ENCODE measurements around the gene ANXA2. TPM values are rescaled to one million over a fixed set of nuclear protein-coding genes. Genes with fewer than 3 reads are reported as not detected.
"Not testable (repeated sequence)": the region's sequence is repeated elsewhere in the genome, so short reads cannot be mapped to it uniquely, and the experiment has no call there.

ANXA2 gene
- total RNA-seq, 2 donors from 2014 or later: 355 to 392 TPM

DNA sequence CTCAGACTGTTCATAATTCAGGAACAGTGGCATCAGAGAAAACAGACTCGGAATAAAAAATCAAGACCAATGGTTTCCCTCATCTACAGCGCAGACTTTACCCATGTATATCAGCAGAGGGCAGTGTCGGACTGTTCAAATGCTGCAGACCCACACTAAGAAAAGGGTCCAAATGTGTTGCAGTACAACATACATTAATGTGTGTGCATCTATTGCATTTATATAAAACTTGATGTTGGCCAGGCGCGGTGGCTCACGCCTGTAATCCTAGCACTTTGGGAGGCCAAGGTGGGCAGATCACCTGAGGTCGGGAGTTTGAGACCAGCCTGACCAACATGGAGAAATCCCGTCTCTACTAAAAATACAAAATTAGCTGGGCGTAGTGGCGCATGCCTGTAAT, 38.0 kb downstream of the ANXA2 start:
- Histone ChIP-seq H3K4me1 (ENCODE audit: control insufficient read depth, insufficient read depth, low read length) (peaks cover 28% of the 10 kb centered on the region), H3K36me3 (ENCODE audit: control insufficient read depth, insufficient read depth, low read length) (peaks cover 95% of the 10 kb centered on the region)
- Mint-ChIP-seq H3K27me3 (ENCODE audit: insufficient read depth) (peaks cover 12% of the 10 kb centered on the region), H3K36me3 (ENCODE audit: low read depth) (peaks cover 72% of the 10 kb centered on the region), H3K4me1 (peaks cover 35% of the 10 kb centered on the region)
- H3K27me3 ChIP-seq (ENCODE audit: control insufficient read depth, insufficient read depth, low read length, poor library complexity, severe bottlenecking); H3K9me3 ChIP-seq (ENCODE audit: control insufficient read depth, low read length); H3K4me3 Mint-ChIP-seq; H3K27ac ChIP-seq (ENCODE audit: low read depth, low read length); H3K9ac ChIP-seq (ENCODE audit: extremely low read depth, low read length, poor library complexity, severe bottlenecking); H3K4me3 ChIP-seq (ENCODE audit: low read length); H3K9me3 Mint-ChIP-seq; H3K27ac Mint-ChIP-seq: not testable (repeated sequence)
- 89 to 91% methylated on average over 3 to 10 of the region's 10 CpGs for WGBS, 2 experiments (ENCODE audit: insufficient coverage in 1 of 2, insufficient read length in 1 of 2)
- DNase-seq: peak; percentile 68
- TF ChIP-seq, protein P1, sequence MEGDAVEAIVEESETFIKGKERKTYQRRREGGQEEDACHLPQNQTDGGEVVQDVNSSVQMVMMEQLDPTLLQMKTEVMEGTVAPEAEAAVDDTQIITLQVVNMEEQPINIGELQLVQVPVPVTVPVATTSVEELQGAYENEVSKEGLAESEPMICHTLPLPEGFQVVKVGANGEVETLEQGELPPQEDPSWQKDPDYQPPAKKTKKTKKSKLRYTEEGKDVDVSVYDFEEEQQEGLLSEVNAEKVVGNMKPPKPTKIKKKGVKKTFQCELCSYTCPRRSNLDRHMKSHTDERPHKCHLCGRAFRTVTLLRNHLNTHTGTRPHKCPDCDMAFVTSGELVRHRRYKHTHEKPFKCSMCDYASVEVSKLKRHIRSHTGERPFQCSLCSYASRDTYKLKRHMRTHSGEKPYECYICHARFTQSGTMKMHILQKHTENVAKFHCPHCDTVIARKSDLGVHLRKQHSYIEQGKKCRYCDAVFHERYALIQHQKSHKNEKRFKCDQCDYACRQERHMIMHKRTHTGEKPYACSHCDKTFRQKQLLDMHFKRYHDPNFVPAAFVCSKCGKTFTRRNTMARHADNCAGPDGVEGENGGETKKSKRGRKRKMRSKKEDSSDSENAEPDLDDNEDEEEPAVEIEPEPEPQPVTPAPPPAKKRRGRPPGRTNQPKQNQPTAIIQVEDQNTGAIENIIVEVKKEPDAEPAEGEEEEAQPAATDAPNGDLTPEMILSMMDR (conservative IDR thresholded peaks at IDR 0.05): peak; percentile 86

DNA sequence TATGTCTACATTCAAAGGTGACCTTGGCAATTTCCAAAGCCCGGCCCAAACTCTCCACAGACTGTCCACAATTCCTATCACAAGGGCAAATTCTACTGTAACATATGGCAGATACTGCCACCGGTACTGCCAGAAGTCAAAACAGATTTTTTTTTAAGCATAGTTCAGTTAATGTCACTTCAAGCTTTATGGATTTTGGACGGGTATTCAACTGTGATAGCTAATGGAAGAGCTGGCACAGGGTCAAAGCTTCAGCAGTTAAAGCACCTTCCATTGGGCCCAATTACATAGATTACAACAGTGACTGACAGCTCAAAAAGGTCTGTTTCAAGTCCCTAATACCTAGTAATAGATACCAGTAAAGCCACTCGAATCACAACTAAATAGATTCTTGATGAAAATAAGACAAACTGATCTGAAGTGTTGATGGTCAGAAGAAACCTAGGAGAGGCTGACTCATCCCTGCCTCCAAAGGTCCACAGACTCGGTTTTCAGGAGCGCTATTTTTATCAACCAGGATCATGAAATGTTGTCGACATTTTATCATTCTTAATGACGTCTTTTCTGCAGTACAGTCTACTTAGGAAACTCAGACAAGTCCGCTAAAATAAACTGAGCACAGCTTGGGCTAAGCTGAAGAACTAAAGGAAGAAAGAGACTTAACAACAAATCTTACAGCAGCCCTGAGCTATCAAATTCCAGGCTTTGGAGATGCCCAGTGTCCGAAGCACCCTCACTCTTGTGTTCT, 38.7 kb downstream of the ANXA2 start:
- Mint-ChIP-seq H3K27ac (no peak overlapping the region), H3K9me3 (no peaks in the 10 kb centered on the region), H3K27me3 (ENCODE audit: insufficient read depth) (peaks cover 7% of the 10 kb centered on the region), H3K4me3 (no peak overlapping the region), H3K4me1 (peaks cover 35% of the 10 kb centered on the region), H3K36me3 (ENCODE audit: low read depth) (peaks cover 72% of the 10 kb centered on the region)
- Histone ChIP-seq H3K4me3 (ENCODE audit: low read length) (no peak overlapping the region), H3K9me3 (ENCODE audit: control insufficient read depth, low read length) (no peaks in the 10 kb centered on the region), H3K27ac (ENCODE audit: low read depth, low read length) (no peak overlapping the region), H3K9ac (ENCODE audit: extremely low read depth, low read length, poor library complexity, severe bottlenecking) (no peak overlapping the region), H3K4me1 (ENCODE audit: control insufficient read depth, insufficient read depth, low read length) (peaks cover 26% of the 10 kb centered on the region), H3K36me3 (ENCODE audit: control insufficient read depth, insufficient read depth, low read length) (peaks cover 95% of the 10 kb centered on the region), H3K27me3 (ENCODE audit: control insufficient read depth, insufficient read depth, low read length, poor library complexity, severe bottlenecking) (no peaks in the 10 kb centered on the region)
- TF ChIP-seq, protein P1 (conservative IDR thresholded peaks at IDR 0.05): no peak
- WGBS, 2 experiments (ENCODE audit: insufficient coverage in 1 of 2, insufficient read length in 1 of 2): 93 to 94% methylated on average over 9 to 10 of the region's 10 CpGs
- no peak for DNase-seq

DNA sequence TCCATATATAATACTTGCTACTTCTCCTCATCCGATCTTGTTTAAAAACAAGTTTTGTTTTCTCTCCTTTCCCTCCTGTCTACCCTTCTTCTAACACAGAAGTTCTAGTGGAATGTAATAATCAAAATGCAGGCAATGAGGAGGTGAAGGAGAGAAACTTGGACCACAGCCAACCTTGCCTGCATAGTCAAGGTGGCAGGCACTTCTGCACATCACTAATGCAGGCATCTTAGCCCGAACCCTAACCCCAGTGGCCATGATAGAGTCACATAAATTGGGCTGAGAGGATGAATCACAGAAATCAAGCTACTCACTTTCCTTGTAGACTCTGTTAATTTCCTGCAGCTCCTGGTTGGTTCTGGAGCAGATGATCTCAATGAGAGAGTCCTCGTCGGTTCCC, 41.0 kb downstream of the ANXA2 start:
- peaks cover 4% of the 10 kb centered on the region for H3K9me3 Mint-ChIP-seq
- no peak overlapping the region for H3K27ac Mint-ChIP-seq
- no peak for DNase-seq
- no peak overlapping the region for H3K9ac ChIP-seq (ENCODE audit: extremely low read depth, low read length, poor library complexity, severe bottlenecking)
- peaks cover 73% of the 10 kb centered on the region for H3K36me3 Mint-ChIP-seq (ENCODE audit: low read depth)
- H3K4me1 Mint-ChIP-seq: peaks cover 15% of the 10 kb centered on the region
- peaks cover 9% of the 10 kb centered on the region for H3K4me1 ChIP-seq (ENCODE audit: control insufficient read depth, insufficient read depth, low read length)
- TF ChIP-seq, protein P1 (conservative IDR thresholded peaks at IDR 0.05): no peak
- no peak overlapping the region for H3K4me3 ChIP-seq (ENCODE audit: low read length)
- 91 to 97% methylated on average over 3 to 4 of the region's 4 CpGs for WGBS, 2 experiments (ENCODE audit: insufficient coverage in 1 of 2, insufficient read length in 1 of 2)
- H3K4me3 Mint-ChIP-seq: no peak overlapping the region
- no peaks in the 10 kb centered on the region for H3K27me3 Mint-ChIP-seq (ENCODE audit: insufficient read depth)
- H3K27me3 ChIP-seq (ENCODE audit: control insufficient read depth, insufficient read depth, low read length, poor library complexity, severe bottlenecking): no peaks in the 10 kb centered on the region
- no peak overlapping the region for H3K27ac ChIP-seq (ENCODE audit: low read depth, low read length)
- H3K36me3 ChIP-seq (ENCODE audit: control insufficient read depth, insufficient read depth, low read length): peaks cover 95% of the 10 kb centered on the region
- no peaks in the 10 kb centered on the region for H3K9me3 ChIP-seq (ENCODE audit: control insufficient read depth, low read length)

All from endodermal cell (in vitro differentiated cells).